Measurements from ENCODE around the gene NPHS1. TPM values are rescaled to one million over a fixed set of nuclear protein-coding genes. Genes with fewer than 3 reads are reported as not detected.

Gene NPHS1
- total RNA-seq, 2 experiments from 2014 or later, result not detected

- CTCF ChIA-PET, result no interaction called here
- no peak for ATAC-seq
- no peak overlapping the region for H3K27ac Mint-ChIP-seq
- peaks cover 8% of the 10 kb centered on the region for H3K36me3 Mint-ChIP-seq (ENCODE audit: low read depth)
- H3K27me3 Mint-ChIP-seq (ENCODE audit: low read depth), result no peaks in the 10 kb centered on the region
- H3K4me1 Mint-ChIP-seq (ENCODE audit: low read depth), result no peaks in the 10 kb centered on the region
- POLR2A ChIA-PET, result no interaction called here
- no peaks in the 10 kb centered on the region for H3K9me3 Mint-ChIP-seq (ENCODE audit: insufficient read depth)
- no peak for DNase-seq
- no peak overlapping the region for H3K4me3 Mint-ChIP-seq
Observed at GRCh38 chr19:35787227-35787799, 65.0 kb downstream of the NPHS1 start.

GRCh38 chr19:35786299-35787160, 65.8 kb downstream of the NPHS1 start:
- CTCF ChIA-PET, result no interaction called here
- POLR2A ChIA-PET, result interaction anchor here (0.6 to 0.8 kb wide), 2 partner anchors 14 to 41 kb away, joined by 3 read pairs; partner anchors contain the start of genes PSENEN and U2AF1L4

GRCh38 chr19:35785339-35785627, 67.0 kb downstream of the NPHS1 start:
- ChIA-PET POLR2A (no interaction called here), CTCF (no interaction called here)
- H3K4me3 Mint-ChIP-seq, result no peak overlapping the region
- DNase-seq (no peak), ATAC-seq (no peak)
- H3K9me3 Mint-ChIP-seq (ENCODE audit: insufficient read depth), result no peaks in the 10 kb centered on the region
- H3K4me1 Mint-ChIP-seq (ENCODE audit: low read depth), result no peaks in the 10 kb centered on the region
- peaks cover 17% of the 10 kb centered on the region for H3K36me3 Mint-ChIP-seq (ENCODE audit: low read depth)
- no peaks in the 10 kb centered on the region for H3K27me3 Mint-ChIP-seq (ENCODE audit: low read depth)
- no peak overlapping the region for H3K27ac Mint-ChIP-seq

More at GRCh38 chr19:35786299-35787160, 65.8 kb downstream of the NPHS1 start:
- Mint-ChIP-seq H3K36me3 (ENCODE audit: low read depth) (peaks cover 11% of the 10 kb centered on the region), H3K27me3 (ENCODE audit: low read depth) (no peaks in the 10 kb centered on the region), H3K4me3 (no peak overlapping the region), H3K27ac (no peak overlapping the region), H3K4me1 (ENCODE audit: low read depth) (no peaks in the 10 kb centered on the region), H3K9me3 (ENCODE audit: insufficient read depth) (no peaks in the 10 kb centered on the region)
- DNase-seq, result no peak
- no peak for ATAC-seq

GRCh38 chr19:35784503-35785338, 67.6 kb downstream of the NPHS1 start:
- H3K27me3 Mint-ChIP-seq (ENCODE audit: low read depth), result no peaks in the 10 kb centered on the region
- H3K36me3 Mint-ChIP-seq (ENCODE audit: low read depth), result peaks cover 20% of the 10 kb centered on the region
- no peak for DNase-seq
- H3K27ac Mint-ChIP-seq, result no peak overlapping the region
- CTCF ChIA-PET, result no interaction called here
- H3K4me1 Mint-ChIP-seq (ENCODE audit: low read depth), result no peaks in the 10 kb centered on the region
- ATAC-seq, result no peak
- H3K9me3 Mint-ChIP-seq (ENCODE audit: insufficient read depth), result no peaks in the 10 kb centered on the region
- POLR2A ChIA-PET, result no interaction called here
- no peak overlapping the region for H3K4me3 Mint-ChIP-seq

GRCh38 chr19:35783469-35784434, 68.6 kb downstream of the NPHS1 start:
- Mint-ChIP-seq H3K27ac (no peak overlapping the region), H3K4me1 (ENCODE audit: low read depth) (no peaks in the 10 kb centered on the region), H3K36me3 (ENCODE audit: low read depth) (peaks cover 26% of the 10 kb centered on the region), H3K4me3 (no peak overlapping the region), H3K9me3 (ENCODE audit: insufficient read depth) (no peaks in the 10 kb centered on the region), H3K27me3 (ENCODE audit: low read depth) (no peaks in the 10 kb centered on the region)
- DNase-seq (no peak), ATAC-seq (no peak)
- POLR2A ChIA-PET, result no interaction called here
- CTCF ChIA-PET, result no interaction called here

- H3K27ac Mint-ChIP-seq, result no peak overlapping the region
- no peak for ATAC-seq
- CTCF ChIA-PET, result no interaction called here
Observed at GRCh38 chr19:35782589-35782988, 69.7 kb downstream of the NPHS1 start.

GRCh38 chr19:35781650-35782049, 70.7 kb downstream of the NPHS1 start:
- CTCF ChIA-PET, result no interaction called here
- DNase-seq, result no peak
- no peak overlapping the region for H3K4me3 Mint-ChIP-seq
- H3K36me3 Mint-ChIP-seq (ENCODE audit: low read depth), result peaks cover 31% of the 10 kb centered on the region
- H3K27ac Mint-ChIP-seq, result no peak overlapping the region
- POLR2A ChIA-PET, result no interaction called here
- H3K9me3 Mint-ChIP-seq (ENCODE audit: insufficient read depth), result no peaks in the 10 kb centered on the region
- no peak for ATAC-seq
- peaks cover 9% of the 10 kb centered on the region for H3K4me1 Mint-ChIP-seq (ENCODE audit: low read depth)
- H3K27me3 Mint-ChIP-seq (ENCODE audit: low read depth), result no peaks in the 10 kb centered on the region

More at GRCh38 chr19:35782589-35782988, 69.7 kb downstream of the NPHS1 start:
- Mint-ChIP-seq H3K4me1 (ENCODE audit: low read depth) (no peaks in the 10 kb centered on the region), H3K9me3 (ENCODE audit: insufficient read depth) (no peaks in the 10 kb centered on the region), H3K4me3 (no peak overlapping the region), H3K36me3 (ENCODE audit: low read depth) (peaks cover 28% of the 10 kb centered on the region), H3K27me3 (ENCODE audit: low read depth) (no peaks in the 10 kb centered on the region)
- no peak for DNase-seq
- POLR2A ChIA-PET, result no interaction called here

GRCh38 chr19:35780717-35781116, 71.6 kb downstream of the NPHS1 start:
- Mint-ChIP-seq H3K4me1 (ENCODE audit: low read depth) (peaks cover 16% of the 10 kb centered on the region), H3K27ac (no peak overlapping the region), H3K4me3 (no peak overlapping the region), H3K36me3 (ENCODE audit: low read depth) (peaks cover 31% of the 10 kb centered on the region), H3K9me3 (ENCODE audit: insufficient read depth) (no peaks in the 10 kb centered on the region), H3K27me3 (ENCODE audit: low read depth) (no peaks in the 10 kb centered on the region)
- ChIA-PET CTCF (no interaction called here), POLR2A (no interaction called here)
- DNase-seq (no peak), ATAC-seq (no peak)

- POLR2A ChIA-PET, result no interaction called here
- H3K9me3 Mint-ChIP-seq (ENCODE audit: insufficient read depth), result no peaks in the 10 kb centered on the region
- no peak overlapping the region for H3K27ac Mint-ChIP-seq
- peaks cover 31% of the 10 kb centered on the region for H3K36me3 Mint-ChIP-seq (ENCODE audit: low read depth)
- no peak overlapping the region for H3K4me3 Mint-ChIP-seq
- H3K27me3 Mint-ChIP-seq (ENCODE audit: low read depth), result no peaks in the 10 kb centered on the region
- no peak for ATAC-seq
- CTCF ChIA-PET, result interaction anchor here (0.6 kb wide), 1 partner anchor 46 kb away, joined by 3 read pairs; no protein-coding TSS in a partner anchor
- no peak for DNase-seq
- peaks cover 18% of the 10 kb centered on the region for H3K4me1 Mint-ChIP-seq (ENCODE audit: low read depth)
Observed at GRCh38 chr19:35780058-35780457, 72.2 kb downstream of the NPHS1 start.

GRCh38 chr19:35779033-35779432, 73.3 kb downstream of the NPHS1 start:
- ATAC-seq, result no peak
- POLR2A ChIA-PET, result no interaction called here
- Mint-ChIP-seq H3K4me1 (ENCODE audit: low read depth) (peaks cover 27% of the 10 kb centered on the region), H3K9me3 (ENCODE audit: insufficient read depth) (no peaks in the 10 kb centered on the region), H3K27ac (no peak overlapping the region), H3K36me3 (ENCODE audit: low read depth) (peaks cover 31% of the 10 kb centered on the region), H3K27me3 (ENCODE audit: low read depth) (no peaks in the 10 kb centered on the region), H3K4me3 (no peak overlapping the region)
- no peak for DNase-seq
- CTCF ChIA-PET, result no interaction called here

GRCh38 chr19:35777961-35778360, 74.3 kb downstream of the NPHS1 start:
- peaks cover 27% of the 10 kb centered on the region for H3K36me3 Mint-ChIP-seq (ENCODE audit: low read depth)
- ATAC-seq (no peak), DNase-seq (no peak)
- CTCF ChIA-PET, result no interaction called here
- POLR2A ChIA-PET, result no interaction called here
- H3K27ac Mint-ChIP-seq, result no peak overlapping the region
- no peaks in the 10 kb centered on the region for H3K9me3 Mint-ChIP-seq (ENCODE audit: insufficient read depth)
- no peaks in the 10 kb centered on the region for H3K27me3 Mint-ChIP-seq (ENCODE audit: low read depth)
- peaks cover 27% of the 10 kb centered on the region for H3K4me1 Mint-ChIP-seq (ENCODE audit: low read depth)
- peak overlapping the region; percentile 1 for H3K4me3 Mint-ChIP-seq
